GM18502 (cell line): ENCODE data around the gene HMGB1.

ENCODE experiments used
- ATAC-seq: cut with Tn5 transposase; IDR thresholded peaks from one replicate; pipeline ENCODE4 v1.9.1; 2021; ENCODE audit warnings: mild to moderate bottlenecking; ENCODE audit not compliant: unreplicated experiment, poor library complexity

The HMGB1 gene

DNA sequence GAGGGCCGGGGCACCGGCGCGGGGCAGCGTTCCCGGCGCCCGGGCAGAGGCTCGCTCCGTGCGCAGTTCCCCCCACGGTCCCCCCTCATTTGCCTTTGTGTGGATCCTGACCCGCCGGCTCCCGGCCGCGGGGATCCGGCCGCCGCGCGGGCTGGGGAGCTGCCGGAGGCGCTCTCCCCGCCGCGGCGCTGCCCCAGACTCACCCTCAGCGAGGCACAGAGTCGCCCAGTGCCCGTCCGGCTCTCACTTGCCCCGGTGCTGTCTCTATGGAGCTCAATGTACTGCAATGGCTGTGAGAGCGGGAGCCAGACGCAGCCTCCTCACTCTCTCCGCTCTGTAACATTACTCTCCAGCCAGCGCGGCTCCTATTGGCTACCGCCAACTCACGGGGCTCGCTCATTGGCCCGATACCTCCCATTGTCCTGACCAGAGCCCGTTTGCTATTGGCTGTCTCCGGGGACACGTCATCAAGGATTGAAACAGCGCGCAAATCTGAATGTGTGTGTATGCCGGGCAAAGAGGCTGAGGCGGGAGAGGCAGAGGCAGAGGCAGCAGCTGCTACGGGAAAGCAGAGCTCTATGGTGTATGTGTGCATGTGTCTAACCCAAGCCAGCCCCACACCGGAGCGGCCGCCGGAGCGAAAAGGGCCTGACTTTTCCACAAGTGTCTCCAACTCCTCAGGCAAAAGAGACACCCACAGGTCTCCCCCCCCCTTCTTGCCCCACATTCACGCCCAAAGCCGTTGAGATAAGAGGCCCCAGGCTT is at the start of gene HMGB1:
HMGB1 (minus strand) TSS at position 344 of the 765 bp plus-strand sequence. CDS start 2,256 bp downstream, outside the sequence.
- ATAC-seq = peak; percentile 88

DNA sequence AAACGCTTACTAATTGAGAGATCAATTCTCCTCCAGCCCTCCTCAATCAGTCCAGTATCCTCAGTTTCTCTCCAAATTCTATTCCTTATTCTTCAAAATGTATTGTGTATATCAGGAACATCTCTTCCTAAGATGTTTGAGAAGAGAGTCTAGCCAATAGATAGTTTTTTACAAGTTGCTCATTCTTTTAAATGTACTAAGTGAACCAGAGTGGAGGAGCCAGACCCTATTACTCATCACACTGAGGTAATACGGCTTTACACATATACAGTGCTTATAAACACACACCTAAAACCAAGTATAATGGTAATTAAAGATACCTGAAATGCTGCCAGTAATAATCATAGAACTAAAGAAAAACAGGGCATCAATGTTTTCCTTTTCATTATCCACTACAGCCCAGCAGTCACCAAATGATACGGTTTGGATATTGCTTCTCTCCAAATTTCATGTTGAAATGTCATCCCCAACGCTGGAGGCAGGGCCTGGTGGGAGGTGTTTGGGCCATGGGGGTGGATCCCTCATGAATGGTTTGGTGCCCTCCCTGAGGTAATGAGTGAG is 45.2 kb upstream of the HMGB1 start:
- no peak for ATAC-seq

DNA sequence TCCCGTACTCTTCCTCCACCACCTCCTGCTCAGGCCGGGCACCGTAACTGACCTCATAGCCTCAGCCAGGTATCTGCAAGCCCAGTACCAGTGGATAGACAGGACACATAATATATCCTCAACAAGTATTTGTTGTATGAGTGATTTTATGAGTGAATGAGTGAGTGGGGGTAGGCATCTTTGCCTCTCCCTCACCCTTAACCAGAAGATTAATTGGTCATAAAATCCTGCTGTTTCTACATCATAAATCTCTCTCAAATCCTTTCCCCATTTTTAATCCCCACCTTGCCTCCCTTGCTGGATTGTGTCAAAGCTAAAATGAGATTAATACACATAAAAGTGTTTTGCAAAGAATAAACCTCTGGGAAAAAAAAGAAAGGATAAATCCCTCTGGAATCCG is 44.4 kb upstream of the HMGB1 start:
- no peak for ATAC-seq

DNA sequence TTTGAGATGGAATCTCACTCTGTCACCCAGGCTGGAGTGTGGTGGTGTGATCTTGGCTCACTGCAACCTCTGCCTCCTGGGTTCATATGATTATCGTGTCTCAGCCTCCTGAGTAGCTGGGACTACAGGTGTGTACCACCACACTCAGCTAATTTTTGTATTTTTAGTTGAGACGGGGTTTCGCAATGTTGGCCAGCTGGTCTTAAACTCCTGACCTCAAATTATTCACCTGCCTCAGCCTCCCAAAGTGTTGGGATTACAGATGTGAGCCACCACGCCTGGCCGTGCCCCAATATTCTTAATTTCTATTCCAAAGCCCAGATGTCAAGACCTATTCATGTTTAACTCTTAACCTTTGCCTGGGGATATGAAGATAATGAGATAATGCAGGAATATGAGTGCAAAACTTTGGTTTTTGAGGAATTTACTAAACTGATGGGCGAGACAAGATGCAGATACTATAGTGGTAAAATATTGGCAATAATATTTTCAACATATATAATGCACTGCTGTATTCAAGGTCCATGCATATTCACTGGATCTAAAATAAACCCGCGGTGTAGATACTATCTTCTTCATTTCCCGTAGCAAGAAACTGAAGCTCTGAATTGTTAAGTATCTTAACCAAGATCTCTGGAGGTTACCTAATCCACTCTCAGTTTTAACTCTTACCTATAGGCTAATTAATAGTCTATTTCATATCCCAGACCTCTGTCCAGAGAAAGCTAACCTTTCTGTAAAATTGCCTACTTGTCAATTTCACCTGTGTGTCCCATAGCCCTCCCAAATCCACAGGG is 43.7 kb upstream of the HMGB1 start:
- no peak for ATAC-seq

DNA sequence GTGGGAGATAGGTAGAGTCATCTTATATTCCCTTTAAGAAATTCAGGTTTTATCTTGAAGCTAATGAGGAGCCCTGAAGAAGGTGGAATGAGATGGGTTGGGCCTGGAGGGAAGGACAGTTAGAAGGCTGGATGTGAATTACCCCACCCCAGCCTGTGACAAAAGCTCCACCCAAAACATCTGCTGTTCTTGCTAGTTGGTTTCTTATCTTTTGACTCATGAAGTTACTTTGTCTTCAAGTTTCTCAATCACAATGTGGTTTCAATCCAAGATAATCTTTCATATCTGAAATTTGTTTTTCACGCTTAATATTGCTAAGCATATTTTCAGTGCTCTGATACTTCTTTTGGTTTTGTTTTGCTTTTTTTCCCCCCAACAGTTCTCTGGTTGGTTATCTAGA is 38.3 kb upstream of the HMGB1 start:
- ATAC-seq = peak; percentile 72

DNA sequence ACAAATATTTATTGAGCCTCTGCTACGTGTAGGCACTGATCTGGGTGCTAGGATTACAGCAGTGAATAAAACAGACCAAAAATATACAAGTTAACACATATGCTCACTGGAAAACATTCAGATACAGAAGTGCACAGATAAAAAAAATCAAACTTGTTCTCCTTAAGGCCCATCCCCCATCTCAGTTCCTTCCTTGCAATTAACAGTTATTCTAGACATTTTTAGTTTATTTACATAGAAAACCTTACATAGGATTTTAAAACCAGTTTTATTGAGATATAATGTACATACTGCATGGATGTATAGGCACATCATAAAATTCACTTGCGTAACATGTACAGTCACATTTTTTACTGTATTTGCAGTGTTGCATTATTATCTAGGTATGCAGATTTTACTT is 36.5 kb upstream of the HMGB1 start:
- ATAC-seq = no peak

DNA sequence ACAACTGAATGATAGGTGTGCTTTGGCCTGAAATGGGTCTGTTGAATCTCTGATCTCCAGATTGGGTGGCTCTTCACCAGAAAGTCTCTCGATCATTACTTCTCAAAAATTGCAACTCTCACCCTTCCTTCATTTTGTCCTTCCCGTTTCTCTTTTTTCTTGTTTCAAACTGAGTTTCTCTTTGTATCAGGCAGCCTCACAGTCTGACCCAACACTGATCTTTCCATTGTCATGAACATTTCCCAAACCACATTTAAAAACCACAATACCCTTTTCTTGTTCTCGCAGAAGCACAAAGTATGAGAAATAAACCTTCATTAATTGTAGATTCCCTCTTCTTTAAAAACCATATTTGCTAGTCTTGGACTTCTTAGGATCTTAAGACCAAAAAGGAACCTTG is 33.6 kb upstream of the HMGB1 start:
- no peak for ATAC-seq

DNA sequence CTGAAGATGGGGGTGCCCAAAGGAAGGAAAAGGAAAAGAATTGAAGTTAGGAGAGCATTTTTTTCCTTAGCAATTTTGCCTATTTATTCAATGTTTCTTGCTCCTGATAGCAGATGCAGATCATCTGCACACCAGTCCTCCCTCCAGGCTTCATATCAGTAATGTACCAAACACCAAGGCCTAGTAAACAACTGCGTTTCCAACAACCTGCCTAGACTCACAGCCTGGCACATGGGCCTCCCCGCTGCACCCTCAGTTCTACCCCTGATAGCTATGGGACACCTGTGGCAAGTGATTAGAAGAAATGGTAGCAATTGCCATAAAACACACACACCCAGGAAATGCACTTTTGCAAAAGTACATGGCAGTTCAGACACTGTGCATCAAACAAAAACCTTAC is 30.4 kb upstream of the HMGB1 start:
- no peak for ATAC-seq

DNA sequence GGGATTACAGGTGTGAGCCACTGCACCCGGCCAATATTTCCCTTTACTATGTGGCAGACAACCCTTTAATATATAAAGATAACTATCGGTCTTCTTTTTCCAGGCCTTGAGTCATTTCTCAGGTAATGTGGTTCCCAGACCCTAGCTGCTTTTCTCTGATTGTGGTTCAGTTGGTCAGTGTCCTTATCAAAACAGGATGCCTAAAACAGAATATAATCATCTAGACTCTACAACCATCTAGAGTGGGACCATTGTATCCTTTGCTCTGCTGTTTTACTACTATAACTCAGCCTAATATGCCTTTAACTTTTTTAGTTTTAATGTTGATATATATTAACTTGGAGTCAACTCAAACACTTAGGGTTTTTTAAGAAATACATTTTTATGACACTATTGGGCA is 30.0 kb upstream of the HMGB1 start:
- ATAC-seq = no peak

DNA sequence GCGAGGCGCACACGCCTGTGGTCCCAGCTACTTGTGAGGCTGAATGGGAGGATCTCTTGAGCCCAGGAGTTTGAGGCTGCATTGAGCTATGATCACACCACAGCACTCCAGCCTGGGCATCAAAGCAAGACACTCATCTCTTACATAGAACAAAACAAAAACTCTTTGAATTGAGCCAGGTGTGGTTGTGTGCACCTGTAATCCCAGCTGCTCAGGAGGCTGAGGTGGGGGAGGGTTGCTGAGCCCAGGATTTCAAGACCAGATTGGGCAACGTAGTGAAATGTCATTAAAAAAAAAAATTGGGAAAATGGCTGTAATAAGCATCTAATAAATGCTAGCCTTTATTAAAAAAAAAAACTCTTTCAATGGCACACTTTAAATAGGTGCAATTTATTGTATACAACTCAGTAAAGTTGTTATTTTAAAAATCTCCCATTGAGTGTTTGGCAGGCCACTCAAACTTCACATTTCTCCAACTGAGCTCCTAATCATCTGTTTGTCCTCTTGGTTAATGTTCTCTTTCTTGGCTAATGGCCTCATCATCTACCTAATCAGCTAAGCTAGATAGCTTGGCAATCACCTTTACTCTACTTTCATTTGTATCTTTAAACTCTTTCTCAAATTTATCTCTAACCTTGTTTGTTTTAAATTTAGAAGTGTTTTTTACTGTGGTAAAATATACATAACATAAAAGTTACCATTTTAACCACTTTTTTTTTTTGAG is 28.1 kb upstream of the HMGB1 start:
- ATAC-seq = no peak

DNA sequence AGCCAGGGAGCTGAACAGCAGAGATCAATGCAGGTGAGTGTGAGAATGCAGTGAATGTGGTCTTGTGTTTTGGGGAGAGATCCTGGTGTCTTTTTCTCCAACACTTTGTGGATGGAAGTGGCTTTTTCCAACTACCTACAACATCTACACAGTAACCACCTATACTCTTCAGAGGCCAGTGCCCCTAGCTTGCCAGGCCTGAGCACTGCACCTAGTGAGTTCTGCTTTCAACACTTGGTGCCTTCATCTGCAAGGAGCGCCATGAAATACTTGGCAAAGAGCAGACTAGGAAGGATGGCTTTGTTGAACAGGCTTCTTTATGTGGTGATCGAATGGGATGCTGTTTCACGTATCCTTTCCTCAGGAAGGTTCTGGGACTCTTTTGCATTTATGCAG is 21.3 kb upstream of the HMGB1 start:
- ATAC-seq = no peak

DNA sequence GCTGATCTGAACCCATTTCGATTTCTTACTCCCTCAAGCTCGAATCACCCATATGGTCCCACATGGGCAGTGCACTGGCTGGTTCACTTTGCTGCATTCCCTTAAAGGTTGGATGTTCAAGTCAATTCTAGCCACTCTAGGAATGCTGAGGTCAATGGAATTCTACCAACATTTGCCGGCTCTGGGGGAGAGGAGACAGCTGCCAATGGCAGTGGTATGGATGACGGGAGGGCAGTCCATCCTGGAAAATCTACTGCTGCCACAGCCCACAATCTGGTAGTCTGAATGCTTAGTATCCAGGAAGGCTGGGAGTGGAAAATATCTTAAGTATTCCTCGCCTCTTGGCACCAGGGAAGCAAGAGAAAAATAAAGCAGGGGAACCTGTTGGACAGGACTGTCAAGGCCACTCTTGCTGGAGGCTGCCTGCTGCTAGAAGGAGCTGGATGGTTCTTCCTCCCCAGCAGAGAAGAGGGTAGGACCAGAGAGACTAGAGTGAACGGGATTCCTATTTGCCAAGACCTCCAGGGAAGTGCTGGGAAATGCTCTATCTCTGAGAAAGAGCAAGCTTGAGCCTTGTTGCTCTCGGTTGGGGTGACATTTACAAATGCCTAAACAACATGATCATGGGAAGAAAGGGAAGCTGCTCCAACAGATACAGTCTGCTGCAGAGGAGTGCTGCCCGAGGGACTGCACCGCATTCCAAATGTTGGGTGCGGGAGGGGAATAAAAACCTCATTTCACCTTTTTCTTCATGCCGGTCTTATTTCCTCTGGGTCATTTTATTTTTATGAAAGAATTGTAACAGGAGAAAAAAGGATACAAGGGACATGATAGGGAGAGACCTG is 20.7 kb upstream of the HMGB1 start:
- ATAC-seq = no peak

DNA sequence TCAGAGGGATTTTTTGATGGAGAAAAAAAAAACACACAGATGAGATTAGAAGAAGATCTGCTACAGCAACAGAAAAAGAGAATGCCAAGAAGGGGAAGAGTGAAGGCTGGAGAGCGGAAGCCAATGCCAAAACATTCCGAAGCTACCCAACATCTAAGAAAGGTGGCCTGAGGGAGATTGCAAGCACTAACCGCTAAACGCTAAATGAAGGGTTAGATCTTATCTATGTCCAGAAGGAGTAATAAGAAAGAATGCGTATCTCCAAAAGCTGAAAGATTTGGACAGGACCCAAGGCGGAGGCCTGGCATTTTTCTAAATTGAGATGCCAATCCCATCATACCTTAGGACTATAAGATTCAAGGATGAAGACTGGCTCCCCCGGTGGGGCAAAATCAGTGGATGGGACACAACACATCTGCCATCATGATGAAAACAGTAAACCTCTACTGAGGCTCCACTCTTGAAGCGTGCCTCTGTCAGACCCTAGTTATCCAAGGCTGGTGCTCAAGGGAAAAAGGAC is 15.6 kb upstream of the HMGB1 start:
- ATAC-seq = no peak

DNA sequence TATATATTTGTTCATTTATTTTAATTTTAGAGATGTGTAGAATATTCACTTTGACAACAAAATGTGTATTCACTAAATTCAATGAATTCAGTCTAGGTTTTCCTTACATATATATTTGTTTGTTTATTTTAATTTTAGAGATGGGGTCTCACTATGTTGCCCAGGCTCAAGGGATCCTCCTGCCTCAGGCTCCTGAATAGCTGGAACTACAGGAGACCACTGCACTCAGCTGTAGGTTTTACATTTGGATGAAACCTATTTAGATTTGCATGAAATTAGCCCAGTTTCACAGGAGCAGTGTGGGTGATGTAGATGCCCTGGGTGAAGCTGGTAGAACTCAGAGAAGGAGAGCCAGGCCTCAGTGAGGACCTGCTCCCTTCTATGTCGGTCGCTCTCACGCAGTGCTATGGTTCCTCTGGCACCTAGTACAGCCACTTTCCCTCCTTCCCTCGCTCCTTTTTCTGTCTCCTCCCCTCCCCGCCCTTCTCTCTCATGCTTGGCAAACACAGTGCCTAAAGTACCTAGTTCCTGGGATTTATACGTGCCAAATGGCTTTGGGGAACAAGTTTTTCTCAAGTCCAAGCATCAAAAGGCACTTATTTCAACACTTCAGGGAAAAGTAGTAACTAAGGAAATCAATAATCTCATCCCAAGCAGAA is 14.7 kb upstream of the HMGB1 start:
- ATAC-seq = no peak

DNA sequence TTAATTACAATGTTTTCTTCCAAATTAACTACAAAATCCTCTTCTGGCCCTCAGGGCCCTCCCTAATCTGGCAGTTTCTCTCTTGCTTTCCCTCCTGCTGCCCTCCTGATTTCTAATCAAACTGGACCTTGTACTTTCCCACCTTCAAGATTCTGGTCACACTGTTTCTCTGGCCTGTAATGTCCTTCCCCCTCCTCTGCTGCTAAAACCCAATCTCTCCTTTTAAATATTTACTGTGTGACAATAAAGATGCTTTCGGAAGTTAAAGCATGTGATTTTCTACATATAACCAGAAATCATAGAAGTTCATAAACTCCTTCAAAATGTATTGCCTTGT is 14.1 kb upstream of the HMGB1 start:
- ATAC-seq = no peak

DNA sequence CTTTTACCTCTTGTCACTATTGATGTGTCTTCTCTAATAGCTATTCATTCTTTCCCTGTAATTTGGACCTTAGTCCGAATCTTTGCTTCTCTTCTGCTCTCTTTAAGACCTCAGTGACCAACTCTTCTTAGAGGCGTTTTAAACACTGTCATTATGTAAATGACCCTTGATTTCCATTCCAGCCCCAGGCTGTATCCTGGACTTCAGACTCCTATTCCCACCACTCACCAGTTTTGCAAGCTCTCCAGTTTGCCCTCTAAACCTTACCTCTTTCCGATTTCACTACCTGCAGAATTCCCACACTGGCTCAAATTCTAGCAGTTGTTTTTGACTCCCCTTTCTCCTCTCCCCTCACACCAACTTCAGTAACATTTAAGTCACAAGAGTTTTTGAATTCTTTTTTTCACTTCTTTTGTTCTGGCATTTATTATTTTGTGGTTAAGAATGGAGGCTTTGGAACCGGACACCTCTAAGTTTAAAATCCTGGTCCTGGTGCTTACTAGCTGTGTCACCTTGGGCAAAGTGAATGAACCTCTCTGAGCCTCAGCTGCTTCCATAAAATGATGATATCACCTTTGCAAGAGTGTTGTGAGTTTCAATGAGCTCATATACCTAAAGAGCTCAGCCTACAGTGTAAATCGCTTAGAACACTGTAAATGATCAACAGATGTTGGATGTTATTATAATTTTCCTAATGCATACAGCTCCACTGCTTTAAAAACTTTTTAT is 13.6 kb upstream of the HMGB1 start:
- ATAC-seq = no peak

DNA sequence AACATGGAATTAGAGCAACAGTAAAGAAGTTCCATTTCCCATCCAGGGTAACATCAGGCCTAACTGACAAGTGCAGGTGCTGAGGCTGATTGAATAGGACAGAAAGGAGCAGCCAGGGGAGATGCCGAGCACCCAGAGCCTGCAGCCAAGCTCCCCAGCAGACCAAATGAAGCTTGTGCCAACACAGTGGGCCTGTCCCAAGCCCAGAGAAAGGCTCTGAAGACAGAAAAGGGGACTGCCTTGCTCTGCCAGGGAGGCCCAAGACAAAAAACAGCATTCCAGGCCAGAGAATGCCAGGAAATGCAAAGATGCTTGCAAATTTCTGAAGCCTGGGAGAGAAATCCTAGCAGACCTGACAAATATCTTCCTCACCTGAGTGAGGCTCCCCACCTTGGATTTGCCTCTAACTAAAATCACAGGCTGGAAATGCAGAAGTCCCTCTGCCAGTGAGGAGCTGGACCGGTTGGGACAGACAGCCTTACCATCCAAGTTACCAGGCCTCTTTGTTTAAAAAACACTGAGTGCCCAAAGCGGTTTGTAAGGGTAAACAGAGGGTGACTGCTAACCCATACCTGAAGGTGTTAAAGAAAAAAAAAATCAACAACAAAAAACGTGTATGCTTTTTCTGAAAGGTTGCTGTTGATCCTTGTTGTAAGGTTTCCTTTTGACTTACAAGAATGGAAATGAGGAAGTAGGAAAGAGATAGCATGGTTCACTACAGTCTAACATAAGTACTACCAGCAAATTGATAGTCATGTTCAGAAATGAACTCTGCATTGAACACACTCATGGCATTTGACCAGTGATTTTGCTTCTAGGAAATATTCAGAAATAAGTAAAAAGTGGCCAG is 11.8 kb upstream of the HMGB1 start:
- ATAC-seq = peak; percentile 96

DNA sequence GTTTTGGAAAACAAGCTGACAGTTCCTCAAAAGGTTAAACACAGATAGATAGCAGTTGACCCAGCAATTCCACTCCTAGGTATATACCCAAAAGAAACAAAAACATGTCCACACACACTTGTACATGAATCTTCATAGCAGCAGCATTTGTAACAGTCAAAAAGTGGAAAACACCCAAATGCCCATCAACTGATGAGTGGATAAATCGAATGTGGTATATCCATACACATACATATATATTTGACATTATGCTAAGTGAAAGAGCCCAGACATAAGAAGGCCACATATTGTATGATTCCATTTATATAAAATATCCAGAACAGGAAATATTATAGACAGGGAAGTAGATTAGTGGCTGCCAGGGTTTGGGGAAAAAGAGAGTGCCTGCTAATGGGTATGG is 7.9 kb upstream of the HMGB1 start:
- no peak for ATAC-seq
